ENCODE results near the gene BMPR1B. TPM values are rescaled to one million over a fixed set of nuclear protein-coding genes. Genes with fewer than 3 reads are reported as not detected.

The BMPR1B gene
- total and polyA plus RNA-seq, 9 donors = 4.9 to 35.7 (median 13.3) TPM

GRCh38 chr4:95027905-95028618, 270.3 kb downstream of the BMPR1B start:
- Histone ChIP-seq H3K9me3 (no peaks in the 10 kb centered on the region), H3K27ac (no peak overlapping the region), H3K4me3 (no peak overlapping the region), H3K36me3 (no peaks in the 10 kb centered on the region), H3K4me1 (ENCODE audit: insufficient read depth) (no peaks in the 10 kb centered on the region), H3K27me3 (no peaks in the 10 kb centered on the region)
- intact Hi-C loops (cut with DNase I) = no loop called here
- no peak for DNase-seq
- no peak for TF ChIP-seq CTCF (IDR thresholded peaks at IDR 0.05)
- no peak for TF ChIP-seq EP300 (IDR thresholded peaks at IDR 0.05)
- TF ChIP-seq POLR2A (IDR thresholded peaks at IDR 0.05) = no peak

GRCh38 chr4:95038791-95039190, 281.0 kb downstream of the BMPR1B start:
- Histone ChIP-seq H3K4me1 (ENCODE audit: insufficient read depth) (no peaks in the 10 kb centered on the region), H3K27ac (no peak overlapping the region), H3K36me3 (no peaks in the 10 kb centered on the region), H3K9me3 (no peaks in the 10 kb centered on the region), H3K4me3 (no peak overlapping the region), H3K27me3 (no peaks in the 10 kb centered on the region)
- TF ChIP-seq POLR2A (IDR thresholded peaks at IDR 0.05) = no peak
- TF ChIP-seq CTCF (IDR thresholded peaks at IDR 0.05) = no peak
- whole genome bisulfite sequencing, 3 donors = 96 to 99% (median 96%) methylated on average over 4 of the region's 4 CpGs
- intact Hi-C loops (cut with DNase I) = no loop called here
- no peak for DNase-seq

GRCh38 chr4:95044324-95044837, 286.6 kb downstream of the BMPR1B start:
- Histone ChIP-seq H3K27me3 (no peaks in the 10 kb centered on the region), H3K4me1 (ENCODE audit: insufficient read depth) (peaks cover 2% of the 10 kb centered on the region), H3K27ac (no peak overlapping the region), H3K9me3 (no peaks in the 10 kb centered on the region), H3K36me3 (no peaks in the 10 kb centered on the region), H3K4me3 (no peak overlapping the region)
- DNase-seq = no peak
- intact Hi-C loops (cut with DNase I) = no loop called here
- 33 to 51% (median 42%) methylated on average over 5 of the region's 5 CpGs for WGBS, 3 donors
- TF ChIP-seq EP300 (IDR thresholded peaks at IDR 0.05) = no peak
- no peak for TF ChIP-seq POLR2A (IDR thresholded peaks at IDR 0.05)
- no peak for TF ChIP-seq CTCF (IDR thresholded peaks at IDR 0.05)

GRCh38 chr4:95045429-95045828, 287.7 kb downstream of the BMPR1B start:
- Histone ChIP-seq H3K4me1 (ENCODE audit: insufficient read depth) (peaks cover 4% of the 10 kb centered on the region), H3K4me3 (no peak overlapping the region), H3K36me3 (no peaks in the 10 kb centered on the region), H3K27ac (no peak overlapping the region), H3K9me3 (no peaks in the 10 kb centered on the region), H3K27me3 (no peaks in the 10 kb centered on the region)
- DNase-seq = peak in 1 of 5 donors; percentile 46
- 6 to 12% (median 9%) methylated on average over 3 of the region's 3 CpGs for WGBS, 3 donors
- intact Hi-C loops (cut with DNase I) = no loop called here
- TF ChIP-seq EP300 (IDR thresholded peaks at IDR 0.05) = no peak
- TF ChIP-seq CTCF (IDR thresholded peaks at IDR 0.05) = no peak
- no peak for TF ChIP-seq POLR2A (IDR thresholded peaks at IDR 0.05)

Data from ovary (tissue), 9 donors.